SH-SY5Y (cell line): Measurements from ENCODE around the gene PPP3CB.

ENCODE experiments used
- GATA2 ChIP-seq: IDR thresholded peaks from 2 replicates; pipeline ENCODE4 v1.6.1; 2011; ENCODE audit warnings: mild to moderate bottlenecking, low read depth, low read length
- GATA3 ChIP-seq: IDR thresholded peaks from 2 replicates; pipeline ENCODE4 v1.6.1; 2011; ENCODE audit warnings: low read depth, mild to moderate bottlenecking, low read length, moderate library complexity

DNA sequence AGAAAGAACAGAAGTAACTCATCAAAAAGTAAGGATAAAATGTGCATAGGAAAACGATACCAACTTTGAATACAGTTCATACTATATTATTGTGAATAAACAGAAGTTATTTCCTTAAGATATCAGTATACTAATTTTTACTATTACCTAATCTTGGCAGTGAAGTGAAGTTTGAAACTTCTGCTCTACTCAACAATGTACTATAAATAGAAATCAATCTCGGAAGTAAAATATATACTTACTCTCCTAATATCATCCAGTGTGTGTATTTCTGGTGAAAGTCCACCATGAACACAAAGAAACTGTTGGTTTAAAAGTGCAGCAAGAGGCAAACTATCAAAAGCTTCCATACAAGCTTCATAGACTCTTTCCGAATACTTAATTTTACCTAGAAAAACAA is 24.6 kb downstream of the PPP3CB start:
- TF ChIP-seq GATA3: no peak
- TF ChIP-seq GATA2: no peak
